LHCN-M2 (cell line): ENCODE results near the gene BCLAF1. TPM values are rescaled to one million over a fixed set of nuclear protein-coding genes. Genes with fewer than 3 reads are reported as not detected.

Experiments used
- DNase-seq: peaks from one replicate; pipeline ENCODE4 v3.0.0-alpha.2; 2012; ENCODE audit warnings: low read depth
- polyA plus RNA-seq: library from polyadenylated mRNA; unstranded; fragments of >200 nt; gene quantifications from one replicate; pipeline ENCODE4 v1.2.1, GENCODE V29; 2012; ENCODE audit warnings: missing spikeins
- total RNA-seq: library from RNA; depleted of rRNA; stranded (reverse); fragments of >200 nt; gene quantifications from 2 replicates; pipeline ENCODE4 v1.2.3, GENCODE V29; 2014; rRNA removed

The BCLAF1 gene
- total RNA-seq, result 91.1 and 95.9 TPM in 2 replicates
- 38.4 TPM for polyA plus RNA-seq

DNA sequence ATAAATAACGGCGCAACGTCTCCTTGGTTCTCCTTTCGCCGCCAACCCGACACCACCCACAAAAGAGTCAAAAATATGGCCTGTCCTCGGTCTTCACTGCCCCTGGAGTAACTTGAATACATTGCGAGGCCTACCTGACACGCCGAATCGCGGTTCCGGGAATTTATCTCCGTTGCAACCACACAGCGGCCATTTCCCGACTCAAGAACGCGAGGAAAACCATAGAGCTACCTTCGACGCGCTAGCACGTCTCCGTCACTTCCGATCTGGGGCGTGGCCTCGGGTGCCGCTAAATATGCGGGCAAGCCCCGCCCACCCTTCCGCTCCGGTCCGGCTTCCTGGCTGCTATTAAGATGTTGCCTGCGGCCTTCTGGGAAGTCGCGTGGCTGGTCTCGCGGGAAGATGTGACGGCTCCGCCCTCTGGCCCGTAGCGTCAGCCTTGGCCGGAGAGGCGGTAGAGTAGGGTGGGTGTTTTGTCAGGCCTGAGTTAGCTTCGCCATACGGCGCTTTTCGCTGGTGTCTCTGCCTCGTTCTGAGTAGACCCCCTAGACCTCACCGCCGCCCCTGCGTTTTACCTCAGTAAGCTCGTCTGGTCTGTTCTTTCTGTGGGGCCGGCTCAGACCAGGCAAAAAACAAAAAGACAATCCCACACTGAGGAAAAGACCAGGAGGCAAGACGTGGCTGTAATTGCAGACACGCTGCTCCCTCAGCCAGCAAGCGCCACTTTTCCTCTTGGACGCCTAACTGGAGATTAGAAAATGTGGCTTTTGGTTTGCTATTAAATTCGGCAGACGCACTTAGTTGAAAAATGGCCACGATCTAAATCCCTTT, at the start of gene BCLAF1:
Gene BCLAF1 (minus strand): TSS at position 268 of the 831 bp plus-strand sequence. CDS start 9,980 bp downstream, outside the sequence.
- peak; percentile 99 for DNase-seq

DNA sequence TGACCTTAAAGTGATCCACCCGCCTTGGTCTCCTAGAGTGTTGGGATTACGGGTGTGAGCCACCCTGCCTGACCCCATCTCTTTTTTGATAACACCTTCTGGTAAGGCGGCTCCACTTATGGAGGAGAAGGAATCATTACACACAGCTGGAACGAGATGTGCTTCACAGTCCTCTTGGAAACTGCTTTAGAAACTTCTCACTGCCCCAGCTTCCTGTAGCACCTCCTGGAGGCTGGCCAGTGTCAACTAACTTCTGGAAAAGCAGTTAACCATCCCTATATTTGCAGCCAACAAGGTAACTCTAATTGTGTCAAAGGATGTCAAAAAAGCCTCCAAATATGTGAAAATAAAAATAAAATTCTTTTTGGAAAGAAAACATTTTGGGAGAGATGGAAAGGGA, 48.8 kb upstream of the BCLAF1 start:
- no peak for DNase-seq

DNA sequence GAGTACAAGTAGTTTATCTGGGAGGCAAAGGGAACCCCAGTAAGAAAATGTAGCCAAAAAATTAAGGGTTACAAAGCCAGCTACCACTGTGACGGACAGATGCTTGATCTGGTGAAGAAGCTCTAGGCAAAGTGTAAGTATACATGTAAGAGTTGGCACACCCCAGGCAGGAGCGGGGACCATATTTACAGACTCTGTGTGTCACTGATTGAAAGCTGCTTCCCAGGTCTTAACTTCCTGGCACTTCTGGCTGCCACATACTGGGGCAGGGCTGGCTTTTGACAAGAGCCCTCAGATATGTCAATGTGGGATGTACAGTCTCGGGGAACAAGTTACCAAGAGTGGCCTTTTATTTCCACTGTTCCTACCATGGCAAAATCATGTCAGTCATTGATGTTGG, 48.0 kb upstream of the BCLAF1 start:
- DNase-seq, result no peak

GRCh38 chr6:136337121-136337520, 47.5 kb upstream of the BCLAF1 start:
- no peak for DNase-seq

DNA sequence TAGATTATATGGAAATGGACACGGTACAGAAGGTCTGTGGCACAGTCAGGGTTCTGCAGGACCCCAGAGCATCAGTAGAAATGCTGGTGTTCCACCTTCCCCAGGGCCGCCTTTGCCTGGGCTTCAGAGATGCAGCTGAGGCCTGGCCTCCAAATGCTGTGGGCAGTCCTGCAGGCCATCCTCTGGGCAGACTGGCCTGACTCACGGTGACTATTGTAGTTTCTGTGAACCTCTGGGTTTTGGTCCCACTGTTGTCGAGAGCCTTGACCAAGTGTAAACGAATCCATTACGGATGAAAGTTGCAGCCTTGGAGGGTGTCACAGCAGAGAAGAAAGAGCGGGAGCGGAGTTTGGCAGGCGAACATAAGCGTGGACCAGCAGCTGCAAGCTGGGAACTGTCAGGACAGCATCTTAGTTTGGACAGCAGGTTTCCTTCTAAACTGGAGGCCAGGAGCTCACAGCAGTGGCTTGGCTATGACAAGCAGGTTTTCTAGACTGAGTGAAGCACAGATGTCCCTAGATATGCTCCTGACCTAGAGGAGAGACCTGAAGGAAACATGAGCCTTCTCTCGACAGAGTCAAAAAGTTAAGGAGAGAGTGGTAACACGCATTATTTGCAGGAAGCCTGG, 46.2 kb upstream of the BCLAF1 start:
- no peak for DNase-seq

DNA sequence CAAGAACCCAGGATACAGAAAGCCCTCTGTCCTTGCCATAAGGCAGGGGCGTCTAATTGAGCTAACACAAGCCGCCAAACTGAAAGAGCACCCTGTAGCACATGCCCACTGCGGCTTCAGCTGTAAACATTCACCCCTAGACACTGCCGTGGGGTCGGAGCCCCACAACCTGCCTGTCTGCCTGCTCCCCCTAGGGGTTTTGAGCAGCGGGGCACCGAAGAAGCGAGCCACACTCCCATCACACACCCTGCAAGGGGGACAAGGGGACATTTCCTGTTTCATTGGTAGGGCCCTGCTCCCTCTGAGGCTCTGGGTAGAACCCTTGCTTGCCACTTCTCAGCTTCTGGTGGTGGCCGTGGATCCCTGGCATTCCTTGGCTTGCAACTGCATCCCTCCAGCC, 45.2 kb upstream of the BCLAF1 start:
- no peak for DNase-seq

DNA sequence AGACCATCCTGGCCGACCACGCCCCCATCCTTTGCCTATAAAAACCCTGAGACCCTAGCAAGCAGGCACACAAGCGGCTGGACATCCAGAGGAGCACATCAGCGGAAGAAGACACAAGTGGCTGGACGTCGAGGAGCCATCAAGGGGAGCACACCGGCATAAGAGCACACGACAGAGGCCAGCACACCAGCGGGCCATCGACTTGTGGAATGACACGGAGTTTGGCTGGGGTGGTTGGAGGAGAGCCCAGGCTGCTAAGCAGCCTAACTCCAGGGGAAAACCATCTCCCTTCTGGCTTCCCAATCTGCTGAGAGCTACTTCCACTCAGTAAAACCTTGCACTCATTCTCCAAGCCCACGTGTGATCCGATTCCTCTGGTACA, 44.8 kb upstream of the BCLAF1 start:
- DNase-seq, result no peak

- no peak for DNase-seq
Measured at GRCh38 chr6:136333824-136334464, 44.3 kb upstream of the BCLAF1 start.

GRCh38 chr6:136331461-136331860, 41.8 kb upstream of the BCLAF1 start:
- DNase-seq, result no peak

GRCh38 chr6:136330634-136331033, 41.0 kb upstream of the BCLAF1 start:
- DNase-seq, result no peak

DNA sequence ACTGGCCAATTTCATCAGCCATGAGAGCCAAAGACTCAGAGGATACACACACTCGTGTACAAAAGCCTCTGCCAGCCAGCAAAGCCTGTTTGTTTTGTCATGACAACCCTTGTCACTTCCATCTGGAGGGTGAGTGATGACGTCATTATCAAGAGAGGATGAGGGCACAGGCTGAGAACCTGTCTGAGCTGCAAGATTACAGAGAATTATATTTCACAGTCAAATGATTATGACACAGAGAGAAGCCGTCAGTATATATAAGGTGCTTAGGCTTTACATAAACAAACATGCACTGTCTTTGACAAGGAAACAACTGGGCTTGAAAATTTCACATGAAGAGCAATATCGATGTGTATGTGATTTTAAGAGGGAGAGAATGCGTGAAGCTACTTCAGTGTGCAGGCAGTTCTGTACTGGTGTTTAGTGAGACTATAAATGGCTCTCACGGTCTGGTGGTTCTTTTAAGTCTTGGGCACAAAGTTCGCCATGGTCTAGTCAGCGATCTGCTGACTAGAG, 36.5 kb upstream of the BCLAF1 start:
- DNase-seq, result peak; percentile 18

- DNase-seq, result no peak
Measured at GRCh38 chr6:136324686-136325380, 35.2 kb upstream of the BCLAF1 start.

- DNase-seq, result no peak
Measured at GRCh38 chr6:136323431-136324112, 33.9 kb upstream of the BCLAF1 start.

DNA sequence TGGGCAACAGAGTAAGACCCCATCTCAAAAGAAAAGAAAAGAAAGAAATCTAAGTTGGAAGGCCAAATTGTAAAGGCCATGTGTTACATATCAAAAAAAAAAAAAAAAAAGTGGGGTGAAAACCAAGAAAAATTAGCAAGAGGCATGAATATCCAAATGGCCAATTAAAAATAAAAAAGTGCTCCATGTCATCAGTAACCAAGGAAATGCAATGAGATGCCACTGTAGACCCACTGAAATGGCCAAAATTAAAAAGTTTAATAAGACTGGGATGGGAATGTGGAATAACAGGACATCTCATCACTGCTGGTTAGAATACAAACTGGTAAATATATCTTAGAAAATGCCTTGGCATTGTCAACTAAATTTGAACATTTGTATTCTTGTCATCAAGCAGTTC, 30.1 kb upstream of the BCLAF1 start:
- DNase-seq, result no peak

- DNase-seq, result no peak
Measured at GRCh38 chr6:136318676-136319075, 29.0 kb upstream of the BCLAF1 start.

- no peak for DNase-seq
Measured at GRCh38 chr6:136317971-136318370, 28.3 kb upstream of the BCLAF1 start.

GRCh38 chr6:136317021-136317694, 27.5 kb upstream of the BCLAF1 start:
- DNase-seq, result peak; percentile 49

- no peak for DNase-seq
Measured at GRCh38 chr6:136315594-136315993, 25.9 kb upstream of the BCLAF1 start.

DNA sequence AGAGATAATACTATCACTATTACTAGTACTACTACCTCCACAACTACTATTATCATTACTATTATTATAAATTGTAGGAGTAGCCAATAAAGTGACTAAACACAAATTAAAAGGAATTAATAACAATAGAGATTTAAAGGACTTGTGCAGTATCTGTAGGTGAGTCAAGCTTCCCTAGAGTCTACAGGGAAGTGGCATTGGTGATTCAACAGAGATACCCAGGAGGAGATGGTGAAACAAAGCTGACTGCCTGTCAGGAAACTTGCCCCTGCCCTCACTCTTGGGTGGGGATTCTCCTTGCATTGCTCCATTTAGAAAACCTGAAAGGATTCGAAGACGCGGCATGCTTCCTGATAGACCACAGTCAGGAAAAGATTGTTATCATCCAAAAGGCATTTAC, 23.3 kb upstream of the BCLAF1 start:
- no peak for DNase-seq

- DNase-seq, result no peak
Measured at GRCh38 chr6:136309729-136310311, 20.2 kb upstream of the BCLAF1 start.
